Panc1 (cell line): ENCODE measurements around the gene OR11H12. TPM values are rescaled to one million over a fixed set of nuclear protein-coding genes. Genes with fewer than 3 reads are reported as not detected.
A peak's percentile ranks its signal among the peaks of the same experiment; 100 is the strongest.
"Not testable (repeated sequence)": the region's sequence is repeated elsewhere in the genome, so short reads cannot be mapped to it uniquely, and the experiment has no call there.

Source experiments
- ATAC-seq: fragments of 200-7000 bp; cut with Tn5 transposase; 2 replicates; pipeline ENCODE4 v1.9.1; 2020; ENCODE audit warnings: mild to moderate bottlenecking, moderate library complexity
- Bru-seq: library from RNA; stranded (reverse); fragments of 400-500 nt; gene quantifications from one replicate; lab custom pipeline; 2021; lab: Mats Ljungman, UMichigan
- BruChase-seq, 2 experiments: library from RNA; stranded (reverse); fragments of 400-500 nt; gene quantifications; one replicate each; lab custom pipeline; 2021; lab: Mats Ljungman, UMichigan
- BruUV-seq: library from RNA; stranded (reverse); fragments of 400-500 nt; replicated peaks from 2 replicates; lab custom pipeline; 2021; lab: Mats Ljungman, UMichigan
- CTCF ChIA-PET: fragments of 300-600 bp; sonication (Branson Sonifier 250); formaldehyde crosslinking; loops from one replicate; lab custom pipeline; 2022; ENCODE audit warnings: antibody characterized with exemption; lab: Charles Lee
- POLR2A ChIA-PET: fragments of 300-600 bp; sonication (Branson Sonifier 250); formaldehyde crosslinking; loops from one replicate; lab custom pipeline; 2022; ENCODE audit warnings: antibody characterized with exemption; lab: Charles Lee
- DNase-seq: peaks from one replicate; pipeline ENCODE4 v3.0.0-alpha.2; 2010; ENCODE audit warnings: low read depth, low spot score
- H3K27ac ChIP-seq: 2 replicates; pipeline ENCODE4 v1.5.1; 2011; ENCODE audit warnings: mild to moderate bottlenecking, low read length, inconsistent platforms
- H3K27me3 ChIP-seq: fragments of 200-500 bp; sonication (Bioruptor generic); 2 replicates; pipeline ENCODE4 v1.6.0; 2014; ENCODE audit warnings: low read length, inconsistent platforms; ENCODE audit not compliant: control insufficient read depth, insufficient read depth
- H3K36me3 ChIP-seq: fragments of 200-500 bp; sonication (Bioruptor generic); 2 replicates; pipeline ENCODE4 v1.5.1; 2014; ENCODE audit warnings: inconsistent platforms, mild to moderate bottlenecking, low read length, moderate library complexity; ENCODE audit not compliant: control insufficient read depth, insufficient read depth
- H3K4me1 ChIP-seq: 2 replicates; pipeline ENCODE4 v1.5.1; 2011; ENCODE audit warnings: inconsistent platforms, mild to moderate bottlenecking, low read length, moderate library complexity; ENCODE audit not compliant: control insufficient read depth, insufficient read depth
- H3K4me3 ChIP-seq, 2 experiments: 2 replicates each; pipeline ENCODE4 v1.5.1; 2011 to 2012; ENCODE audit warnings: low read depth in 2 of 2, low read length in 2 of 2, mild to moderate bottlenecking in 2 of 2, inconsistent platforms in 1 of 2, moderate library complexity in 1 of 2
- H3K9me3 ChIP-seq: fragments of 200-500 bp; sonication (Bioruptor generic); 2 replicates; pipeline ENCODE4 v1.5.1; 2014; ENCODE audit warnings: low read depth, mild to moderate bottlenecking, inconsistent platforms, low read length, moderate library complexity; ENCODE audit not compliant: control insufficient read depth, insufficient read depth
- in situ Hi-C: cut with HindIII; loops from 2 replicates; pipeline ENCODE4 v1.10.0; 2016; ENCODE audit warnings: low sequenced_read_pairs, low pct_unique_long_range_greater_than_20kb
- intact Hi-C: fragments of 100-400 bp; cut with micrococcal nuclease; formaldehyde crosslinking; loops from one replicate; pipeline ENCODE4 v1.10.0; 2022; ENCODE audit not compliant: unreplicated experiment
- long read RNA-seq: library from polyadenylated mRNA; unstranded; transcript quantifications from one replicate; pipeline ENCODE4 v2.0.0, GENCODE V29; 2021; ENCODE audit not compliant: unreplicated experiment
- polyA plus RNA-seq: library from polyadenylated mRNA; unstranded; fragments of >200 nt; gene quantifications from one replicate; pipeline ENCODE4 v1.2.1, GENCODE V29; 2012; ENCODE audit warnings: missing spikeins; ENCODE audit not compliant: insufficient read length
- total RNA-seq: library from RNA; stranded (reverse); gene quantifications from one replicate; pipeline ENCODE4 v1.2.1, GENCODE V29; 2021; ENCODE audit not compliant: unreplicated experiment

Gene OR11H12, protein sequence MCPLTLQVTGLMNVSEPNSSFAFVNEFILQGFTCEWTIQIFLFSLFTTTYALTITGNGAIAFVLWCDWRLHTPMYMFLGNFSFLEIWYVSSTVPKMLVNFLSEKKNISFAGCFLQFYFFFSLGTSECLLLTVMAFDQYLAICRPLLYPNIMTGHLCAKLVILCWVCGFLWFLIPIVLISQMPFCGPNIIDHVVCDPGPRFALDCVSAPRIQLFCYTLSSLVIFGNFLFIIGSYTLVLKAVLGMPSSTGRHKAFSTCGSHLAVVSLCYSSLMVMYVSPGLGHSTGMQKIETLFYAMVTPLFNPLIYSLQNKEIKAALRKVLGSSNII
- total RNA-seq (not detected), Bru-seq, nascent RNA (percentile 17 among the genes with signal in this experiment), BruChase-seq, experiment 1, labeled RNA remaining after a 2-hour chase (percentile 30 among the genes with signal in this experiment), BruChase-seq, experiment 2, labeled RNA remaining after a 6-hour chase (not detected)
- not detected for polyA plus RNA-seq
- long read RNA-seq: 0 reads

DNA sequence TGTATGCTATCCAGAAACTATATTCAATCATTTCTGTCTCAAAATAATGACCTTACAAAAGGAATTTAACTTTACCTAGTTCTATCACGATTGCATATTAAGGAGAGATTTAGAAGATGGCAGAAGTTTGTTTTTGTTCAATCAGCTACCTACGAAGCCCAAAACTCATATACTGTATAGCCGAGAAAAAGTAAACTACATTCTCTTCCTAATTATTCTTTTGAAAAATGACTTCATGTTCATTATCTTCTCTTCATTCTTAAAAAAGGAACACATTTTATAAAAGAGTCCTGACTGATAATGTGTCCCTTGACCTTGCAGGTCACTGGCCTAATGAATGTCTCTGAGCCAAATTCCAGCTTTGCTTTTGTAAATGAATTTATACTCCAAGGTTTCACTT, at the start of gene OR11H12:
TSS of gene OR11H12 (plus strand) at position 301 of the 400 bp plus-strand sequence. CDS start at position 301, 0 bp downstream.
- H3K27me3 ChIP-seq, in situ Hi-C loops, H3K9me3 ChIP-seq, POLR2A ChIA-PET, ATAC-seq, intact Hi-C loops, H3K27ac ChIP-seq, H3K4me3 ChIP-seq, DNase-seq, BruUV-seq, H3K36me3 ChIP-seq, CTCF ChIA-PET, H3K4me1 ChIP-seq: not testable (repeated sequence)

DNA sequence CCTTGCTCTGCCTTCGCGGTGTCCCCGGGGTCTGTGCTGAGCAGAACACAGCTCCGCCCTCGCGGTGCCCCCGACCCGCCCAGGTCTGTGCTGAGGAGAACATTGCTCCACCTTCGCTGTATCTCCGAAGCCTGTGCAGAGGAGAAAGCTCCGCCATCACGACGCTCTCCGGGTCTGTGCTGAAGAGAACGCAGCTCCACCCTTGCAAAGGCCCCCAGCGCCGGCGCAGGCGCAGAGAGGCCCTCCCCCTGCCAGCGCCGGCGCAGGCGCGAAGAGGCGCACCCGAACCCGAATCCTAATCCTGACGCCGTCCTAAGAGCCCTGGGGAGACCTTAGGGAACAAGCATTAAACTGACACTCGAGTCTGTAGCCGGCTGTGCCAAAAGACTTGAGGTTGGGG, 18.0 kb upstream of the OR11H12 start:
- POLR2A ChIA-PET, H3K4me3 ChIP-seq, in situ Hi-C loops, H3K36me3 ChIP-seq, ATAC-seq, H3K9me3 ChIP-seq, DNase-seq, H3K4me1 ChIP-seq, BruUV-seq, CTCF ChIA-PET, H3K27me3 ChIP-seq, H3K27ac ChIP-seq, intact Hi-C loops: not testable (repeated sequence)

DNA sequence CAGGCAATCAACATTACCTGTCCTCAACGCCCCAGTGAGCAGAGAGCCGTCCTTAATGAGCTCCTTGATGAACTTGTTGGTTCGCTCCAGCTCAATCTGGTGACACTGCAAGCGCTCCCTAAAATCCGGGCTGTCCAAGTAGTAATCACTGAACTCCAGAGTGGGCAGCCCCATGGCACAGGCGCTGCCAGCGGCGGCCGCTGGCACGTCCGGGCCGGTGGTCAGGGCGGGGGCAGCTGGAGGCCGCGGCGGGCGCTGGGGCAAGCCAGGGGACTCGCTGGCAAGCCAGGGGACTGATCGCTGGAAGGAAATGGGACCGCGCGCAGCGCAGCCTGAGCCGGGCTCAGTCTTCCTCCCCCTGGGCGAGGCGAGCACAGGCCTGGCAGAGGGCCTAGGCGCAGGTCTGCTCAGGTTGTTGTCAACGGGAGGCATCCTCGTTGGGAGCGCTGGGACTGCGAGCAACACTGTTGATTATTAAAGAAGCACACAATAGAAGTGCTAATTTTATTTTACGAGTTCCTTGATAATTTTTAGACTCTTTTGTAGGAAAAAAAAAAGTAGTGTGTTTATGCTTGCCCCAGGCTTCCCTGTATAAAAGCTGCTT, 25.8 kb downstream of the OR11H12 start:
- intact Hi-C loops, H3K9me3 ChIP-seq, DNase-seq, BruUV-seq, POLR2A ChIA-PET, CTCF ChIA-PET, H3K4me1 ChIP-seq, in situ Hi-C loops, H3K27ac ChIP-seq, H3K4me3 ChIP-seq, ATAC-seq, H3K36me3 ChIP-seq, H3K27me3 ChIP-seq: not testable (repeated sequence)

DNA sequence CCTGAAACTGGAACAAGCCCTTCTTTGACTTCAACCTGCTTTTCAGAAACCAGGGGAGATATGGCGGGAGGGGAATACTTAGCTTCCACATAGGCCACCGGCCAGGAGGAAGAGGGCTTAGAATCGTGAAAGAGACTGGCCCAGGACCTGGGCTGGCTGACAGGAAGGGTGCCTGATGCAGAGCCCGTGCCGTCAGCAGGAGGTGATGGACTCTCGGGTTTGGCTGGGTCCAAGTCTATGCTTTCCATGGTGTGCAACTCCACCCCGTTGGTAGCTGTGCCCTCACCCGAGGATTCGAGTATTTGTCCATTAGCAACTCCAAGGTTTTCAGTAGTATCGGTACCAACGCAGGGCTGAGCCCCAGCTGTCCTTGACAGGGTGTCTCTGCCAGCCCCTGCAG, 35.1 kb downstream of the OR11H12 start:
- in situ Hi-C loops, H3K4me3 ChIP-seq, H3K27me3 ChIP-seq, DNase-seq, POLR2A ChIA-PET, H3K36me3 ChIP-seq, H3K4me1 ChIP-seq, H3K27ac ChIP-seq, H3K9me3 ChIP-seq, CTCF ChIA-PET, ATAC-seq, intact Hi-C loops, BruUV-seq: not testable (repeated sequence)

DNA sequence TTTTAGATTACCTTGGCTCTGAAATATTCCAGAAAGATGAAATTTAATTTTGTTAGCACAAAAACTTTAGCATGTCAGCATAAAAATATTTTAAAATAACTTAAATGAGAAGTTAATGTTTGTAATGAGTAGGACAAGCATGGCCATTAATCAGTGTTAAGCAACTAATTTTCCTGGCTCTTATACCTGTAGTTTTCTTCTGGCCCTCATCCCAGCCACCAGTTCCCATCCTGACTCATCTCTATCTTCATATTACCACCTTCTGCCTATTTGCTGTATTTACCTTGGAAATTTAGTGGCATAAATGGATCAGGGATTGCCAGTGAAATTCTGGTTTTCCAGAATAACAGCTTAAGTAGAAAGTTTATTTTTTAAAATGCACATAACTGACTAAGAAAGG, 37.1 kb downstream of the OR11H12 start:
- H3K4me1 ChIP-seq, H3K9me3 ChIP-seq, H3K27me3 ChIP-seq, H3K36me3 ChIP-seq, in situ Hi-C loops, ATAC-seq, H3K27ac ChIP-seq, DNase-seq, intact Hi-C loops, CTCF ChIA-PET, POLR2A ChIA-PET, BruUV-seq, H3K4me3 ChIP-seq: not testable (repeated sequence)

DNA sequence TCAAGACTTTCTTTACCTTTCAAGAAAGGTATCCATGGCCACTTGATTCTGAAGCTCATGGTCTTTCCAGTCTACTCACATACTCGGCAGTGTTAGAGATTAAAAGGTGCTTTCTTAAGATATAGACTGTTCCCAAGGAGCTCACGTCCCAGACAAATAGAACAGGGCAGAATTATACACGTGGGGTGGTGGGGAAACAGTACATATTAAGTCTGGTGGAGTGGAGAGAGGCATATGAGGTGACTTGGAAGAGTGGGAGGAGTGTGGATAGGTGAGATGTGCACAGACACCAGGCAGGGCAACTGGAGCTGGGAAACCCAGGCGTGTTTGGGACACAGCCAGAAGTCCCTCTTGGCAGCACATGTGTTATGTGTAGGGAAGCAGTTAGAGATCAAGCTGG, 37.9 kb downstream of the OR11H12 start:
- H3K4me3 ChIP-seq, CTCF ChIA-PET, DNase-seq, intact Hi-C loops, BruUV-seq, POLR2A ChIA-PET, H3K27ac ChIP-seq, H3K27me3 ChIP-seq, H3K4me1 ChIP-seq, H3K9me3 ChIP-seq, ATAC-seq, in situ Hi-C loops, H3K36me3 ChIP-seq: not testable (repeated sequence)

DNA sequence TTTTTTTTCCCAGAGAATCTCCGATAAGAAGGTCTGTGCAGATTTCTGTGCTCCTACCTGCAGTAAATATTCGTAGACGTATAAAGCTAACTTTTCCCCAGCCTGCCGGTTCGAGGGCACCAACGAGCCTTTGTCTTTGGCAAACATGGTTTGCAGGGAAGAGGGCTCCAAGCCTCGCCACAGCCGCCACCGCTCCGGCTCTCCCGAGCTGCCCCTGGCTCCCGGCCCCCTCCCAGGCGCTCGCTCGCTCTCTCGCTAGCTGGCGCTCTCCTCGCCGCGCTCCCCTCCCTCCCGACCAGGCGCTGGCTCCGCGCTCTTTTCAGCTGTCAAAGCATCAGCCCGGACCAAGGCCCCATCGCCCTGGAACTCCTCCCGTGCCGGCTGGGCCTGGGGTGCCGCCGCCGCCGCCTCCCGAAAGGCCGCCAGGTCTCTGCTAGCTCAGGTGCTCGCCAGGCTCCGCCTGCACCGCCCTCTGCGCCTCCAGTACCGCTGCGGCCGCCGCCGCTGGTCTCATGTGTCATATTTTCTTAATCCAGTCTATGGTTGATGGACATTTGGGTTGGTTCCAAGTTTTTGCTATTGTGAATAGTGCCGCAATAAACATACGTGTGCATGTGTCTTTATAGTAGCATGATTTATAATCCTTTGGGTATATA, 45.3 kb downstream of the OR11H12 start:
- in situ Hi-C loops, DNase-seq, intact Hi-C loops, H3K27ac ChIP-seq, H3K4me3 ChIP-seq, BruUV-seq, H3K4me1 ChIP-seq, POLR2A ChIA-PET, H3K36me3 ChIP-seq, H3K9me3 ChIP-seq, H3K27me3 ChIP-seq, CTCF ChIA-PET, ATAC-seq: not testable (repeated sequence)
